ENCODE measurements around the gene NBAS.
"Not testable (repeated sequence)": the region's sequence is repeated elsewhere in the genome, so short reads cannot be mapped to it uniquely, and the experiment has no call there.

Gene NBAS

DNA sequence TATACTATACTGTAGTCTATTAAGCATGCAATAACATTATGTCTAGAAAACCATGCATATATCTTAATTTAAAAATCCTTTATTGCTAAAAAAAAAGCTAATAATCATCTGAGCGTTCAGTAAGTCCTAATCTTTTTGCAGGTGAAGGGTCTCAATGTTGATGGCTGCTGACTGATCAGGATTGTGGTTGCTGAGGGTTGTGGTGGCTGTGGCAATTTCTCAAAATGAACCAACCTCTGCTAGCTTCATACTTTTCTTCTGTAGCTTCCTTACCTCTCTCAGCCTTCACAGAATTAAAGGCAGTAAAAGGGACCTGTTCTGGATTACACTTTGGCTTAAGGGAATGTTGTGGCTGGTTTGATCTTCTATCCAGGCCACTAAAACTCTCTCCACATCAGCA lies 235.8 kb downstream of the NBAS start:
- H3K4me3 ChIP-seq (ENCODE audit: control insufficient read depth, low read depth, low read length): no peak overlapping the region
- TF ChIP-seq, protein P1, sequence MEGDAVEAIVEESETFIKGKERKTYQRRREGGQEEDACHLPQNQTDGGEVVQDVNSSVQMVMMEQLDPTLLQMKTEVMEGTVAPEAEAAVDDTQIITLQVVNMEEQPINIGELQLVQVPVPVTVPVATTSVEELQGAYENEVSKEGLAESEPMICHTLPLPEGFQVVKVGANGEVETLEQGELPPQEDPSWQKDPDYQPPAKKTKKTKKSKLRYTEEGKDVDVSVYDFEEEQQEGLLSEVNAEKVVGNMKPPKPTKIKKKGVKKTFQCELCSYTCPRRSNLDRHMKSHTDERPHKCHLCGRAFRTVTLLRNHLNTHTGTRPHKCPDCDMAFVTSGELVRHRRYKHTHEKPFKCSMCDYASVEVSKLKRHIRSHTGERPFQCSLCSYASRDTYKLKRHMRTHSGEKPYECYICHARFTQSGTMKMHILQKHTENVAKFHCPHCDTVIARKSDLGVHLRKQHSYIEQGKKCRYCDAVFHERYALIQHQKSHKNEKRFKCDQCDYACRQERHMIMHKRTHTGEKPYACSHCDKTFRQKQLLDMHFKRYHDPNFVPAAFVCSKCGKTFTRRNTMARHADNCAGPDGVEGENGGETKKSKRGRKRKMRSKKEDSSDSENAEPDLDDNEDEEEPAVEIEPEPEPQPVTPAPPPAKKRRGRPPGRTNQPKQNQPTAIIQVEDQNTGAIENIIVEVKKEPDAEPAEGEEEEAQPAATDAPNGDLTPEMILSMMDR (conservative IDR thresholded peaks at IDR 0.05; ENCODE audit: control insufficient read depth, insufficient read depth, low read depth, low read length): no peak
- no peak for DNase-seq (ENCODE audit: low read depth)

DNA sequence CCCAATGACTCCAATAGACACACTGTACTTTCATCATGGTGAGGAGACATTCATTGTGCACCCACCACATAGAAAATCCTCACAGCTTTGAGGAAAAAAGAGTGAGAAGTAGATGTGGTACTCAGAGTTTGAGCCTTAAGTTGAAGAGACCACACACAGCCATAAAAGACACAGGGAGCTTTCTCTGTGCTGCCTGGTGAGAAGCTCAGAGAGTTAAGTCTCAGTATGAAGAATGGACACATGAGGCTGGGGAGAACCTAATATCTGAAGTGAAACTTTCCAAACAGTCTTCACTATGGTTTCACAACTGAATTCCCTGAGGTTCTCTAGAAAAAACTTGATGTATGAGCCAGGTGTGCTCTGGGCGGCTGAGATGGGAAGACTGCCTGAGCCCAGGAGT lies 237.9 kb downstream of the NBAS start:
- no peak for DNase-seq (ENCODE audit: low read depth)
- TF ChIP-seq, protein P1 (conservative IDR thresholded peaks at IDR 0.05; ENCODE audit: control insufficient read depth, insufficient read depth, low read depth, low read length): no peak
- no peak overlapping the region for H3K4me3 ChIP-seq (ENCODE audit: control insufficient read depth, low read depth, low read length)

DNA sequence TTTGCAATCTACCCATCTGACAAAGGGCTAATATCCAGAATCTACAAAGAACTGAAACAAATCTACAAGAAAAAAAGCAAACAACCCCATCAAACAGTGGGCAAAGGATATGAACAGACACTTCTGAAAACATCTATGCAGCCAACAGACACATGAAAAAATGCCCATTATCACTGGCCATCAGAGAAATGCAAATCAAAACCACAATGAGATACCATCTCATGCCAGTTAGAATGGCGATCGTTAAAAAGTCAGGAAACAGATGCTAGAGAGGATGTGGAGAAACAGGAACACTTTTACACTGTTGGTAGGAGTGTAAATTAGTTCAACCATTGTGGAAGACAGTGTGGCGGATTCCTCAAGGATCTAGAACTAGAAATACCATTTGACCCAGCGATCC lies 239.7 kb downstream of the NBAS start:
- H3K4me3 ChIP-seq (ENCODE audit: control insufficient read depth, low read depth, low read length); DNase-seq (ENCODE audit: low read depth): not testable (repeated sequence)

DNA sequence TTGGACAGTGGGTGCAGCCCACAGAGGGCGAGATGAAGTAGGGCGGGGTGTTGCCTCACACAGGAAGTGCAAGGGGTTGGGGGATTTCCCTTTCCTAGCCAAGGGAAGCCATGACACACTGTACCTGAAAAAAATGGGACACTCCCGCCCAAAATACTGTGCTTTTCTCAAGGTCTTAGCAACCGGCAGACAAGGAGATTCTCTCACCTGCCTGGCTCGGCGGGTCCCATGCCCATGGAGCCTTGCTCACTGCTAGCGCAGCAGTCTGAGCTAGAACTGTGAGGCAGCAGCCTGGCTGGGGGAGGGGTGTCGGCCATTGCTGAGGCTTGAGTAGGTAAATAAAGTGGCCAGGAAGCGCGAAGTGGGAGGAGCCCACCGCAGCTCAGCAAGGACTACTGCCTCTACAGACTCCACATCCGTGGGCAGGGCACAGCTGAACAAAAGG lies 244.7 kb downstream of the NBAS start:
- TF ChIP-seq, protein P1 (conservative IDR thresholded peaks at IDR 0.05; ENCODE audit: control insufficient read depth, insufficient read depth, low read depth, low read length): no peak
- H3K4me3 ChIP-seq (ENCODE audit: control insufficient read depth, low read depth, low read length): no peak overlapping the region
- DNase-seq (ENCODE audit: low read depth): no peak

DNA sequence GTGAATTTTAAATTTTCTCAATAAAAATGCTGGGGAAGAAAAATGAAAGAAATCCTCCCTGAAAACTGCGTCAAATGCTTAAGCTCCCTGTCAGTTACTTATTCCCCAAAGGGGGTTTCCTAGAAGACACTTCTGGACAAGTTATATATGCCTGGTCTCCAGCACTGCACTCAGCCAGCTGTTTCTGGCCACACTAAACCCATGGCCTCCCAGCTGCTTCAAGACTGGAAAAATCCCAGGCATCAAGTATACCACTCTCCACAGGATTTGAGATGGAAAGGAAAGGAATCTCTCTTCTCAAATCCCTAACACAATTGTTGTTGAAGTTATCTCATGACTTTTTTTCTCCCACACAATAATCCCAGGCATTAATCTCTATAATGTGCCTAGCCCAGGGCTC lies 245.7 kb downstream of the NBAS start:
- no peak overlapping the region for H3K4me3 ChIP-seq (ENCODE audit: control insufficient read depth, low read depth, low read length)
- TF ChIP-seq, protein P1 (conservative IDR thresholded peaks at IDR 0.05; ENCODE audit: control insufficient read depth, insufficient read depth, low read depth, low read length): no peak

DNA sequence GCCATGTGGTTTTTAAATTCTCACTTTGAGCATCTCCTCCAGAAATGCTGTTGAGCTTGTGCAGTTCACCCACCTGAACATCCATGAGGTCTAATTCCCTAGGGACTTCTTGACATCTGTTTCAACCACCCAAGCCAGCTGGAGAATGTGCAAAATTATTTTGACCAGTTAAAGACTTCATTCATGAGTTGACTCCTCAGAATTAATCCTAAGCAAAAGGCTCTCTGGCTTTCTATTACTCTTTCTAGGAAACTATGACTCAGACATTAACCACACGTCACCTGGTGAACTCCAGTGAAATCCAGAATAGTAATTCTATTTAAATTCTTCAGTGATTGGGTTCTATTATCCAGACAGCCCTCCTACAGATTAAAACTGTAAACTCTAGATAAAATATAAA lies 247.5 kb downstream of the NBAS start:
- DNase-seq (ENCODE audit: low read depth): peak; percentile 64
- H3K4me3 ChIP-seq (ENCODE audit: control insufficient read depth, low read depth, low read length): no peak overlapping the region
- TF ChIP-seq, protein P1 (conservative IDR thresholded peaks at IDR 0.05; ENCODE audit: control insufficient read depth, insufficient read depth, low read depth, low read length): no peak

More for the DNA sequence above, 245.7 kb downstream of the NBAS start:
- no peak for DNase-seq (ENCODE audit: low read depth)

DNA sequence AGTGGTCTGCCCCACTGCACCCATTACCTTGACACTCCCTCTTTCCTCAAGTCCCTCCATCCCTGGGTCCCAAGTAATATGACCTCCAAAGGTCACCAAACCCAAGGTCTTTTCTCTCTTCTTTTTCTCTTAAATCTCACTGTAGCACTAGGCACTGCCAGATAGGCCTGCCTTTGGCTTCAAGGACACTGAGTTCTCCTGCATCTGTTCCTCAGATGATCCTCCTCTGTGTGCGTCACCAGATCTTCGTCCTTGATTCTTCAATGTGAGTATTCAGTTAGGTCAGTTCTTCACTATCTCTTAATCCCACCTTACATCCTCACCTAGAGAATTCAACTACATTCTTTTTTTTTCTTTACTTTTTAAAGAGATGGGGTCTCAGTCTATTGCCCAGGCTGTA lies 249.2 kb downstream of the NBAS start:
- no peak overlapping the region for H3K4me3 ChIP-seq (ENCODE audit: control insufficient read depth, low read depth, low read length)
- DNase-seq (ENCODE audit: low read depth): no peak
- TF ChIP-seq, protein P1 (conservative IDR thresholded peaks at IDR 0.05; ENCODE audit: control insufficient read depth, insufficient read depth, low read depth, low read length): no peak
